Omental fat pad (tissue), 4 donors: Measurements from ENCODE around the gene GGA3. TPM values are rescaled to one million over a fixed set of nuclear protein-coding genes. Genes with fewer than 3 reads are reported as not detected.

Source experiments
- ATAC-seq: fragments of 150-250 bp; one replicate; pipeline ENCODE4 v1.9.1; 2016; ENCODE audit warnings: mild to moderate bottlenecking, moderate library complexity; ENCODE audit not compliant: low FRiP score
- DNase-seq: peaks from one replicate; pipeline ENCODE4 v3.0.0-alpha.2; 2019; ENCODE audit warnings: low spot score
- total RNA-seq, 4 donors: library from RNA; depleted of rRNA; stranded (reverse); fragments of >200 nt; gene quantifications; one replicate each; pipeline ENCODE4 v1.1.0, GENCODE V29; 2016
- TF ChIP-seq, protein P1 (sequence below), 3 donors: fragments of 450-650 bp; IDR thresholded peaks; one replicate each; pipeline ENCODE4 v1.5.1; 2016 to 2017; ENCODE audit warnings: antibody characterized with exemption in 3 of 3, mild to moderate bottlenecking in 3 of 3, moderate library complexity in 2 of 3

The GGA3 gene
- total RNA-seq, 4 donors from 2014 or later, result 22.3 to 36.3 (median 30.5) TPM

DNA sequence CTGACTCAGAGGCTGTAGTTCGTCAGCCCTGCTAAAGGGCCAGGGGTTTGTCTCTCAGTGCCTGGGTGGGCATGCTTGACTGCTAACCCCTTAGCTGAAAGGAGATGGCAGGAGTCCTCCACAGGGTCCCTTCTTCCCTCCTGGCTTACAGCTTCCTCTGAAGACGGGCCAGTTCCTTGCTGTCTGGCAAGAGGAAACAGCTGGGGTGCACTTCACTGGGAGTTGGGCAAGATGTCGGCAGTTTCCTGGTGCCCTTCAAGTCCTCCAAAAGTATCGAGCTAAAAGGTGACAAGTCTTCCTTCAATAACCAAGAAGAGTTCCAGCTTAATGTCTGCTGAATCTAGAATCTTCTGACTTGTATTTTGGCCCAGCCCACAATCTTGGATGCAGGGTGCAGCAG is 32.6 kb downstream of the GGA3 start:
- DNase-seq (no peak), ATAC-seq (peak; percentile 21)
- TF ChIP-seq, protein P1, sequence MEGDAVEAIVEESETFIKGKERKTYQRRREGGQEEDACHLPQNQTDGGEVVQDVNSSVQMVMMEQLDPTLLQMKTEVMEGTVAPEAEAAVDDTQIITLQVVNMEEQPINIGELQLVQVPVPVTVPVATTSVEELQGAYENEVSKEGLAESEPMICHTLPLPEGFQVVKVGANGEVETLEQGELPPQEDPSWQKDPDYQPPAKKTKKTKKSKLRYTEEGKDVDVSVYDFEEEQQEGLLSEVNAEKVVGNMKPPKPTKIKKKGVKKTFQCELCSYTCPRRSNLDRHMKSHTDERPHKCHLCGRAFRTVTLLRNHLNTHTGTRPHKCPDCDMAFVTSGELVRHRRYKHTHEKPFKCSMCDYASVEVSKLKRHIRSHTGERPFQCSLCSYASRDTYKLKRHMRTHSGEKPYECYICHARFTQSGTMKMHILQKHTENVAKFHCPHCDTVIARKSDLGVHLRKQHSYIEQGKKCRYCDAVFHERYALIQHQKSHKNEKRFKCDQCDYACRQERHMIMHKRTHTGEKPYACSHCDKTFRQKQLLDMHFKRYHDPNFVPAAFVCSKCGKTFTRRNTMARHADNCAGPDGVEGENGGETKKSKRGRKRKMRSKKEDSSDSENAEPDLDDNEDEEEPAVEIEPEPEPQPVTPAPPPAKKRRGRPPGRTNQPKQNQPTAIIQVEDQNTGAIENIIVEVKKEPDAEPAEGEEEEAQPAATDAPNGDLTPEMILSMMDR (IDR thresholded peaks at IDR 0.05), result no peak

DNA sequence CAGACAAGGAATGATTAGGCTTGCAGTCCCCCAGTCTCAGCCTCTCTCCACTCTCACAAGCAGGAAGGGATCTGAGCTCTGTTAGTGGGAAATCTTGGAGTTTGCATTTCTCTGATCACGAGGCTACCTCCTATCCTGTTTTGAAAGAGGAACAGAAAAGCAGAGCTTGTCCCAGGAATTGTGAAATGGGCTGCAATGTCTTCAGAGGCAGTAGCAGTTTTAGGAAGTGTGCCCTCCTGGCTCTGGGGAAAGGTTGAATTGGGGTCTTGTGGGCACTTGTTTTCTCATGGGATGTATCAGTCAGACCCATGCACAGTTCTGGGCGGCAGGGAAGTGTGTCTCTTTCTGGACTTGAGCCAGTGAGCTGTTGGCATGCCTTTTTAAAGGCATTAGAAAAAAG is 33.1 kb downstream of the GGA3 start:
- TF ChIP-seq, protein P1 (IDR thresholded peaks at IDR 0.05), result no peak
- DNase-seq (no peak), ATAC-seq (no peak)

DNA sequence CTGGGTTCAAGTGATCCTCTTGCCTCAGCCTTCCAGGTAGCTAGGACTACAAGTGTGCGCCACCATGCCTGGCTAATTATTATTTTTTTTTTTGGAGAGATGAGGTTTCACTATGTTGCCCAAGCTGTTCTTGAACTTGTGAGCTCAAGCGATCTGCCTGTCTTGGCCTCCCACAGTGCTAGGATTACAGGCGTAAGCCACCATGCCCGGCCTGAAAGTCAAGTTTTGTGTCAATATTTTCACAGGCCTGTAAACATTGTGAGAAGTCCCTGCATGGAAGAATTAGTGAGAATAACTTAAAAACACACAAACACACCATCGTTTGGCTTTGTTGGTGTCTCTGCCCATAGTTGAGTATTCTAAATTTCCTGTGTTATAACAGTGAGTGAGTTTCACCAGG is 33.7 kb downstream of the GGA3 start:
- DNase-seq (no peak), ATAC-seq (no peak)
- TF ChIP-seq, protein P1 (IDR thresholded peaks at IDR 0.05), result no peak

DNA sequence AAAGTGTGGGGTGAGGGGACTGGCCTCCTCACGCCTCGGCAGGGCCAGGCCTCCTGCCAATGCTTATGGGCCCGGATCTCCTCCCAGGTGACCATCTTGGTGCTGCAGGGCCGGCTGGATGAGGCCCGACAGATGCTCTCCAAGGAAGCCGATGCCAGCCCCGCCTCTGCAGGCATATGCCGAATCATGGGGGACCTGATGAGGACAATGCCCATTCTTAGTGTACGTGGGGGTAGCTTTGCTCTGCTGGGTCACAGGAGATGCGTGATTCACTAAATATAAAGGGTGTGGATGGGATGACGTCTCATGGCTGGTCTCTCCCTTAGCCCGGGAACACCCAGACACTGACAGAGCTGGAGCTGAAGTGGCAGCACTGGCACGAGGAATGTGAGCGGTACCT is 36.4 kb downstream of the GGA3 start:
- ATAC-seq (no peak), DNase-seq (no peak)
- TF ChIP-seq, protein P1 (IDR thresholded peaks at IDR 0.05), result no peak

DNA sequence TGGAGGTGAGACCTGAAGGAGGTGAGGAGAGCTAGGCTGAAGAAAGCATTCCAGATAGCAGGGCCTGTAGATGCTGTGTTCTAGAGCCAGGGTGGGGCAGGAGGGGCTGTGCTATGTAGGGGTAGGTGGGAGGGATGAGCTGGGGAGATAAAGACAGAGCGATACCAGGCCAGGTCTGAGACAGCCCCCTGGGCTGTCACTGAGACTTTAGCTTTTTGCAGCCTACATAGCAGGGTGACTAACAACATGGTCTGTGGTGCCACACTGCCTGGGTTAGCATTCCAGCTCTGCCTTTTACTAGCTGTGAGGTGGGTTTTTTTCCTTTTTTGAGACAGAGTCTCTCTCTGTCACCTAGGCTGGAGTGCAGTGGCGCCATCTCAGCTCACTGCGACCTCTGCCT is 41.6 kb downstream of the GGA3 start:
- no peak for ATAC-seq
- no peak for DNase-seq
- TF ChIP-seq, protein P1 (IDR thresholded peaks at IDR 0.05), result no peak

DNA sequence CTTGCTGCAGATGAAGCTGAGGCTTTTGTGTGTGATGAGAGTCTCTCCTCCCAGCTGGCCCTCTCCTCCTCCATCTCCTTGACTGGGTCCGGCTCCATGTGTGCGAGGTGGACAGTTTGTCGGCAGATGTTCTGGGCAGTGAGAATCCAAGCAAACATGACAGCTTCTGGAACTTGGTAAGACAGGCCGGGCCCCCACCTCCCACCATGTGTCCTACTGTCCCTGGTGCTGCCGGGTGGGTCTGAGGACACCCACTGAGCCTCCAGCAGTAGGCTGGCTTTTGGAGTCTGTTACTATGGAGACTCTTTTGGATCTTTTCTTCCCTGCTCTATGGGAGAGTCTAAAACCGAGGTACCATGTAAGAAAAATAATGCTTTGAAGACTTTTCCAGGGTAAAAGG is 43.3 kb downstream of the GGA3 start:
- no peak for ATAC-seq
- TF ChIP-seq, protein P1 (IDR thresholded peaks at IDR 0.05), result no peak
- DNase-seq, result no peak

DNA sequence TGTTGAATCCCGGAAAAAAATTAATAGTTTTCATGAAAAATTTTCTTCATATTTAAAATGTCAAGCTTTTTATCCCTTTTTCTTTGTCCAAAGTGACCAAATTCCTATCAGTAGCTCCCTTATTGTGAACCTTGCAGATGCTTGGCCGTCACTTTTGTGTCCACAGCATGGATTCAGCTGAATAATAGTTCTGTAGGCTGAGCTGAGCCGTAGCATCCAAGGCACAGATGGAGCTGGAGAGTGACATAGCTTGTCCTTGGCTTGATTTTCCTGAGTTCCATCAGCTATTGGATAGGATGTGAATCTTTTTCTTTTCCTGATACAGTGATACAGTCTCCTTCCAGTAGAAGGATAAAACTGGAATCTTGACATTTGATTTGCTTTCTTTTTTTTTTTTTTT is 52.3 kb downstream of the GGA3 start:
- DNase-seq (no peak), ATAC-seq (no peak)
- TF ChIP-seq, protein P1 (IDR thresholded peaks at IDR 0.05), result no peak
